Measurements from ENCODE around the gene PTPRG. TPM values are rescaled to one million over a fixed set of nuclear protein-coding genes. Genes with fewer than 3 reads are reported as not detected.

PTPRG gene
- total RNA-seq, 1 donor from 2014 or later, result 3.7 TPM

DNA sequence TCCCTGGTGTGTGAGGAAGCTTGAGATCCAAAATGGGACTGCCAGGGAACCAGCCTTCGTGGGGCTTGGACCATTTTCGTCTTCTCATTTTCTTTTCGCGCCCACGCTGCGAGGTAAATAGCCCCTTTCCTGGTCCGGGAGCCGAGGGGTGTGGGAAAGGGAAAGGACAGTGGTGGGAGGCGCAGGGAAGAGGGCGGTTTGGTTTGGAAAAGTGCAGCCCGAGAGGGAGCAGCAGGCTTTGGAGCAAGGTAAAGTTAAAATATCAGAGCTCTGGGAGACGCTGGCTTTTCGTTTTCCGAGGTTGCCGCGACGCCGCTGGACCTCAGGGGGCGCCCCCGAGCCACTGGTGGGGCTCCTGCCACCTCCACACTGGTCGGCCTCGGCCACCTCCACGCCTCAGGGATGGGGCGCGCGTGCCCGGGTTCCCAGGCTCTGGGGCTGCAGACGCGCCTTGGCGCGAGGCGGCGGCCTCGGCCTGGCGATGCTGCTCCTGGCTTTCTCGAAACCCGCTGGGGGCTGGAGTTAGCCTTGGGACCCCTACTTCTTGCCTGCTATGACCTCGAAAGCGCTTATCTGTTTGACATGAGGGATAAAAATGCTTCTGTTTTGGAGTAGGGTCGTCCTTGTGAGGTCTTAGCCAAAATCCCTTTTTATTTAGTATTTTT is 3.2 kb downstream of the PTPRG start:
- intact Hi-C loops (cut with micrococcal nuclease), result loop anchor here (5.0 kb wide), 1 partner anchor 373 kb away; no protein-coding TSS in a partner anchor
- H3K27me3 Mint-ChIP-seq (ENCODE audit: insufficient read depth), result peaks cover 52% of the 10 kb centered on the region

DNA sequence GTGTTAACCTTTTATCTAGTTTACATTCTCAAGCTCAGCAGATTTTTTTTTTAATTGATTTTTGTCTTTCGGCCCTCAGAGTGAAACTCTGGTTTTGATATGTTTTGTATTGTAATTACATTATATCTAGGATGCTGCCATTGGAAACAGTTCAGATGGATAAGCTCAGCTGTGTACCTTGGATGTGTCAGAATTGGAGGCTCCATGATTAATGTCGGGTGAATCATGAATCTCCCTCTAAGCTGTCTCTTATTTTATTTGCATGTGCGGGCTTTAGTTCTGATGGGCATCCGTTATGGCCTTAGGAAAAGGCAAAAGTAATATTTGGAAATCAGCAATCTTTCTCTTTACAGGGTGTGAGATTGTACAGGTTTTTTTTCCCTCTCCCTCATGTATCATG is 4.2 kb downstream of the PTPRG start:
- Mint-ChIP-seq H3K27me3 (ENCODE audit: insufficient read depth) (peaks cover 52% of the 10 kb centered on the region), H3K36me3 (ENCODE audit: low read depth) (no peaks in the 10 kb centered on the region), H3K9me3 (no peaks in the 10 kb centered on the region), H3K4me1 (ENCODE audit: low read depth) (peaks cover 12% of the 10 kb centered on the region), H3K27ac (no peak overlapping the region), H3K4me3 (no peak overlapping the region)
- no peak for DNase-seq (ENCODE audit: low spot score)
- intact Hi-C loops (cut with micrococcal nuclease), result no loop called here

More for the DNA sequence above, 3.2 kb downstream of the PTPRG start:
- H3K36me3 Mint-ChIP-seq (ENCODE audit: low read depth), result no peaks in the 10 kb centered on the region
- peak overlapping the region; percentile 84 for H3K4me3 Mint-ChIP-seq
- peaks cover 12% of the 10 kb centered on the region for H3K4me1 Mint-ChIP-seq (ENCODE audit: low read depth)
- H3K27ac Mint-ChIP-seq, result no peak overlapping the region
- H3K9me3 Mint-ChIP-seq, result no peaks in the 10 kb centered on the region
- no peak for DNase-seq (ENCODE audit: low spot score)

DNA sequence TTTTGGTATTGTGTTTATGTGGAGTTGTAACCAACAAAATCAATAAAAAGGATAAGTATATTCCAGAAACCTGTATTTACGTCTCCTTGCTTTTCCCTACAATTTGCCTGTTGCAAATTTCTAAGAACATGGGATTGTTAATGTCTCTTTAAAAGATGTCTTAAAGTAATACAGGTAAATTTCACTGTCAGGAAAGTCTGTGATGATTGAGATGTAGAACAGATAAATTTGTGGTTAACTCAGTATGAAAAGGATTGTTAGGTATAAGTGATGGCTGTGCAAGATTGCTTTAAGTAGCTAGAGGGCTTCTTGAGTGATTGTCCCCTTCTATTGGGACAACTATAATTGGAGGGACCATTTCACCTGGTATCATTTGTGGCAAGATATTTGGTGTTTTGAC is 6.8 kb downstream of the PTPRG start:
- H3K27me3 Mint-ChIP-seq (ENCODE audit: insufficient read depth), result peaks cover 46% of the 10 kb centered on the region
- no peak overlapping the region for H3K4me3 Mint-ChIP-seq
- no peak overlapping the region for H3K27ac Mint-ChIP-seq
- no peaks in the 10 kb centered on the region for H3K36me3 Mint-ChIP-seq (ENCODE audit: low read depth)
- intact Hi-C loops (cut with micrococcal nuclease), result no loop called here
- H3K9me3 Mint-ChIP-seq, result no peaks in the 10 kb centered on the region
- DNase-seq (ENCODE audit: low spot score), result no peak
- peaks cover 9% of the 10 kb centered on the region for H3K4me1 Mint-ChIP-seq (ENCODE audit: low read depth)

DNA sequence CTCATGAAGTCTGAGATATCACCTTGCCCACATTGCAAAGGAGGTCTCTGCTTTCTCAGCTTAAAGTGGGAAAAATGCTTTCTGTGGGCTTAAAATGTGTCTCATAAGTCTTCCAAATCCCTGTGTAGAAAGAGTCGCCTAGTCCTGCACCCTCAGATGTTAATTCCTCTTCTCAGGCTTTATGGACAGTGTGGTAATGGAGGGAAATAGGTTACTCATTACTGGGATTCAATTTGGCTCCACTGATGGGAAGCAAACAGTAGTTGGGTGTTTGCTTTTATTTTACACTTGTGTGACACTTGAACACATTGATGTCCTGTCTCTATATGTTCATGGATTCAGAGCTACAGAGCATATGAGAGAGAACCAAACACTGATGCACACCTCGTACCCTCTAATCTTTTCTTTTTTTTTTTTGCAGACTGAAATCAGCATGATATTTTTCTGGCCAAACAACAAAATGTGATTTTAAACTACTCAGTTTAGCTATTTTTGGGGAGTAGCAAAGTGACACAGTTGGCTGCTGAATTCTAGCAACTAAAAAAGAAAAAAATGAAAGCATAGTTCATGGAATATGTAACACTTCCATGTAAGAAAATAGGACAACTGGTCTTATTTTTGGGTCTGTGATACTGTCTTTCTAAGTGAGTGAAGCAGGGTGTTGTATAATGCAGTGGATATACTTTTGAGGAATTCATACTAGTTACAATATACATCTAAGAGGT is 8.6 kb downstream of the PTPRG start:
- intact Hi-C loops (cut with micrococcal nuclease), result no loop called here
- Mint-ChIP-seq H3K36me3 (ENCODE audit: low read depth) (no peaks in the 10 kb centered on the region), H3K27me3 (ENCODE audit: insufficient read depth) (peaks cover 28% of the 10 kb centered on the region), H3K4me3 (no peak overlapping the region), H3K27ac (no peak overlapping the region), H3K9me3 (no peaks in the 10 kb centered on the region), H3K4me1 (ENCODE audit: low read depth) (no peaks in the 10 kb centered on the region)
- DNase-seq (ENCODE audit: low spot score), result no peak

DNA sequence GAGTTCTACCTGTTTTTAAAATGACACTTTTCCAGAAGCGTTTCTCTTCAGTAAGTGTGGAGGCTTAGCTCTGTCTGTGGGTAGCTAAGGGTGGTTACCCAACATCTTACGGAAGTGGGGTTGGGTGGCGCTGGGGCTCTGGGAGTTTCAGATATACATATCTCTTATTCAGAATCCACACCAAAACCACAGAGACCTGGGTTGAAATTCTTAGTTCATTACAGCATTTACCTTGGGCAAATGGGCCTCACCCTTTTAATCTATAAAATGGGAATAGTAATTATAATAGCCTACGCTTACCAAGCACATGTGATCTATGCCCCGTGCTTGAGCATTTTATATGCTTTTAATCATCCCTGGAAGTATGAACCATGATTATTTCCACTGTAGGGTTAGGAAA is 9.4 kb downstream of the PTPRG start:
- no peak for DNase-seq (ENCODE audit: low spot score)
- Mint-ChIP-seq H3K4me1 (ENCODE audit: low read depth) (no peaks in the 10 kb centered on the region), H3K27ac (no peak overlapping the region), H3K36me3 (ENCODE audit: low read depth) (no peaks in the 10 kb centered on the region), H3K9me3 (no peaks in the 10 kb centered on the region), H3K4me3 (no peak overlapping the region), H3K27me3 (ENCODE audit: insufficient read depth) (peaks cover 21% of the 10 kb centered on the region)
- intact Hi-C loops (cut with micrococcal nuclease), result no loop called here

DNA sequence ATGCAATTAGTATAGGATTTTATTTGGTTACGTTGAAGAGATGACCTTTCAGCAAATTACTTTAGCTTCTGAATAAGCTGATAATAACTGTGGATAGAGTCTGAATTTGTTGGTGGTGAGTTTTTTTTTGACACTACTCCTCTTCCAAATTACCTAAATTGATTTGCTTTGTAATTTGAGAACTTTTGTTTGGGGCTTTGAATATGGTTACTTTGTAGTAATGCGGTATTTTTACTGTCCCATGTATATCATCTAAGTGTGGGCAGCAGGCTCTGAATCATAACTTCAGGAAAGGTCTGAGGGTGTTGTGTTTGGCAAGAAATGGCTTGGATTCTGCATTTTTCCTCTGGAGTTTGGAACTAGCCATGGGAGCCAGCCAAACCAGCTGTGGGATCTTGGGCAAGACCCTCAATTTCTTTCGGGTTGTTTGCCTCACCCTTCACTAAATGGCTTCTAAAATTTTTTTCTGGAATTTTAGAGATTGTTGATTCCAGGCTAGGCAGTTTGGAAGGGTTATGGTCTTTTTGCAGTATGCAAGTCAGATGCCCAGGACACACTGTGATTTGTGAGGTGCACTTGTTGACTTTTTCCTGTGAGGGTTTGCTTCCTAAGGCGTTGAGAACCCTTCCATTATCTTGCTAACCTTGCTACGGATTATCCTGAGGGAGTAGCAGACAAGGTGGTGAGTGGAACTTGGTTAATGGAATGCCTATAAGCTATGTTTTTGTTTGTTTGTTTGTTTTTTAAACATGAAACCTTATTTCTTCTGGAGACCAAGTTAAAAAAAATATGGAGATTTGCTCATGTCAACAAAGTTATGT is 10.4 kb downstream of the PTPRG start:
- no peaks in the 10 kb centered on the region for H3K9me3 Mint-ChIP-seq
- no peak for DNase-seq (ENCODE audit: low spot score)
- H3K27me3 Mint-ChIP-seq (ENCODE audit: insufficient read depth), result peaks cover 19% of the 10 kb centered on the region
- H3K36me3 Mint-ChIP-seq (ENCODE audit: low read depth), result no peaks in the 10 kb centered on the region
- H3K27ac Mint-ChIP-seq, result no peak overlapping the region
- H3K4me3 Mint-ChIP-seq, result no peak overlapping the region
- no peaks in the 10 kb centered on the region for H3K4me1 Mint-ChIP-seq (ENCODE audit: low read depth)
- intact Hi-C loops (cut with micrococcal nuclease), result no loop called here

DNA sequence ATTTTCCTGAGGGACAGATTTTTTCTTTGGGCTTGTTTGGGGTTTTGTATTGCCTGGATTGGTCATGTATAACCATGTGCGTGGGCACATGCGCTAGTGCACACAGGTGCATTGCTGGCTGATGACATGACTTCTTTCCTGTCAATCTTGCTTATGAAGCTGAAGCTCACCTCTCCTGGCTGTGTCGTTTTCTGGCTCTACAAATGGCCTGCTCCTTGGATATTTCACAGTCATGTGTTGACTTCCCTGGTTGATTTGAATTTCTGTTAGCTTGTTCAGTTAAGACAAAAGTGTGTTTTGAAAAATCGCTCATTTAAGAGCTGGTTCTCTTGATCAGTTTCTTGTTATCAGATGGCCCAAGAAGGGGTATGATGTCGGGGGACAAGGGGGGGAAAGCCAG is 11.5 kb downstream of the PTPRG start:
- DNase-seq (ENCODE audit: low spot score), result no peak
- Mint-ChIP-seq H3K27ac (no peak overlapping the region), H3K4me3 (no peak overlapping the region), H3K4me1 (ENCODE audit: low read depth) (no peaks in the 10 kb centered on the region), H3K9me3 (no peaks in the 10 kb centered on the region), H3K27me3 (ENCODE audit: insufficient read depth) (peaks cover 24% of the 10 kb centered on the region), H3K36me3 (ENCODE audit: low read depth) (no peaks in the 10 kb centered on the region)
- intact Hi-C loops (cut with micrococcal nuclease), result no loop called here

DNA sequence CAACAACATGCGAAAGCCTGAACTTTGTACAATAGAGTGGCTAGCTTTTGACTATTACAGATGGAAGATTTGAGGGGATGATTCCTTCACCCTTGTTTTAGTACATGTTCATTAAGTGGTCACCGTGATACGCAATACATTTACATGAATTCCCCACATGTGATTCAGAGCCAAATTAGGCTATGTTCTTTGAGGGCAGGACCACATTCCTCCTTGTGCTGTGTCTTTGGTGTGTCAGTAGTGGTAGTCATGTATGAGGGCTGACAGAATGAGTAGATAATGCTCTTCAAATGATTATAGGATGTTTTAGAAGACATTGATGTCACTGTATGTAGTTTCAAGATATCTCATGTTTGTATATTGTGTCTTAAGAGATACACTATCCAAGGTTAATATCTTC is 12.1 kb downstream of the PTPRG start:
- no peak overlapping the region for H3K27ac Mint-ChIP-seq
- intact Hi-C loops (cut with micrococcal nuclease), result no loop called here
- H3K4me3 Mint-ChIP-seq, result no peak overlapping the region
- H3K9me3 Mint-ChIP-seq, result no peaks in the 10 kb centered on the region
- no peaks in the 10 kb centered on the region for H3K4me1 Mint-ChIP-seq (ENCODE audit: low read depth)
- no peaks in the 10 kb centered on the region for H3K36me3 Mint-ChIP-seq (ENCODE audit: low read depth)
- DNase-seq (ENCODE audit: low spot score), result no peak
- peaks cover 21% of the 10 kb centered on the region for H3K27me3 Mint-ChIP-seq (ENCODE audit: insufficient read depth)

DNA sequence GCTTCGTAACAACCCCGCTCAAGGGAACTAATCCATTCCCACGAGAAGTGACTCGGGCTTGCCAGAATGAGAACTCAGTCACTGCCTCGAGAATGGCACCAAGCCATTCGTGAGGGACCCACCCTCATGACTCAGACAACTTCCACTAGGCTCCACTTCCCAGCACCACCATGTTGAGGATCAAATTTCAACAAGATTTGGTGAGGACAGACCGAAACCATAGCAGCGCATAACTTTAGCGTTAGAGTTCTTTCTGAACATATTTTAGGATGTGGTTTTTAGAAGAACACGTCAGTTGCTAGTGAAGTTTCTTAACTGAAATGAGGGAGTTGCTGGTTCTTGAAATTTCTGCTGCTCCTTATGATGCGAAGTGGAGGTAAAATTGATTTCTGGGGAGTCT is 13.5 kb downstream of the PTPRG start:
- H3K4me3 Mint-ChIP-seq, result no peak overlapping the region
- no peaks in the 10 kb centered on the region for H3K36me3 Mint-ChIP-seq (ENCODE audit: low read depth)
- H3K27me3 Mint-ChIP-seq (ENCODE audit: insufficient read depth), result peaks cover 20% of the 10 kb centered on the region
- no peak for DNase-seq (ENCODE audit: low spot score)
- no peak overlapping the region for H3K27ac Mint-ChIP-seq
- no peaks in the 10 kb centered on the region for H3K4me1 Mint-ChIP-seq (ENCODE audit: low read depth)
- no peaks in the 10 kb centered on the region for H3K9me3 Mint-ChIP-seq
- intact Hi-C loops (cut with micrococcal nuclease), result no loop called here

DNA sequence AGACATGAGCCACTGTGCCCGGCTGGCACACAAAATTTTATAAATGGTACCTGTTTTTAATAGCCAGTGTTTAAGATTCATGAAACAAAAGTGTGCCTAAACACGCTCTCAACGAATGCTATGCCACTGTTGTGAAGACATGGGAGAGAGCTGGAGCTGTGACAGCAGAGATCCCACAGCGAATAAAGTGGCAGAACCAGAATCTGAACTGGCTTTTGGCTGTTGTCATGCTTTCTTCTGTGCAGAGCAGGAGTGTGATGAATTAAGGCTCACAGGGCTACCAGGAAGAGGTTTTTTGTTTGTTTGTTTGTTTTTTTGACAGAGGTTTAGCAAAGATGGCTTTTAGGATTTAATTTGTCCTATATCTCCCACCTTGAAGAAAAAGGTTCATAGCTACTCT is 14.5 kb downstream of the PTPRG start:
- intact Hi-C loops (cut with micrococcal nuclease), result no loop called here
- Mint-ChIP-seq H3K36me3 (ENCODE audit: low read depth) (no peaks in the 10 kb centered on the region), H3K4me3 (no peak overlapping the region), H3K4me1 (ENCODE audit: low read depth) (no peaks in the 10 kb centered on the region), H3K9me3 (no peaks in the 10 kb centered on the region), H3K27me3 (ENCODE audit: insufficient read depth) (peaks cover 16% of the 10 kb centered on the region), H3K27ac (no peak overlapping the region)
- DNase-seq (ENCODE audit: low spot score), result no peak

DNA sequence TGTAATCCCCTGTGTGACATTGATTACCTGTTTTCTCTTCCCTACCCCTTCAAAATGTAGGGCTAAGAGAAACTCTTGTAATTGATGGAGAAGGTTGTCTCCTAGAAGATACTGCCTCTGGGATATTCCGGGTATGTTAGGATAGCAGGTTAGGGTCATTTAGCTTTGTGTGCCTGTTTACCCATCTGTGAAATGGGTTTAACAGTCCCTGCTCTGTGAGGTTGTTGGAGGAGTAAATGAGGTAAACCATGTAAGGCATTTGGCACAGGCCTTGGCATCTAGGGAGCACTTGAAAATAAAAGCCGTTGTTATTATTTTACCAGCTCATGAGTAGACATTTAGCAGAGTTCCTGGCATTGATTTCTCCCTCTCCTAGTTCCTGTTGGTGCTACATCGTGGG is 16.4 kb downstream of the PTPRG start:
- Mint-ChIP-seq H3K27me3 (ENCODE audit: insufficient read depth) (peaks cover 16% of the 10 kb centered on the region), H3K36me3 (ENCODE audit: low read depth) (no peaks in the 10 kb centered on the region), H3K4me1 (ENCODE audit: low read depth) (no peaks in the 10 kb centered on the region), H3K27ac (no peak overlapping the region), H3K4me3 (no peak overlapping the region), H3K9me3 (no peaks in the 10 kb centered on the region)
- DNase-seq (ENCODE audit: low spot score), result no peak
- intact Hi-C loops (cut with micrococcal nuclease), result no loop called here

DNA sequence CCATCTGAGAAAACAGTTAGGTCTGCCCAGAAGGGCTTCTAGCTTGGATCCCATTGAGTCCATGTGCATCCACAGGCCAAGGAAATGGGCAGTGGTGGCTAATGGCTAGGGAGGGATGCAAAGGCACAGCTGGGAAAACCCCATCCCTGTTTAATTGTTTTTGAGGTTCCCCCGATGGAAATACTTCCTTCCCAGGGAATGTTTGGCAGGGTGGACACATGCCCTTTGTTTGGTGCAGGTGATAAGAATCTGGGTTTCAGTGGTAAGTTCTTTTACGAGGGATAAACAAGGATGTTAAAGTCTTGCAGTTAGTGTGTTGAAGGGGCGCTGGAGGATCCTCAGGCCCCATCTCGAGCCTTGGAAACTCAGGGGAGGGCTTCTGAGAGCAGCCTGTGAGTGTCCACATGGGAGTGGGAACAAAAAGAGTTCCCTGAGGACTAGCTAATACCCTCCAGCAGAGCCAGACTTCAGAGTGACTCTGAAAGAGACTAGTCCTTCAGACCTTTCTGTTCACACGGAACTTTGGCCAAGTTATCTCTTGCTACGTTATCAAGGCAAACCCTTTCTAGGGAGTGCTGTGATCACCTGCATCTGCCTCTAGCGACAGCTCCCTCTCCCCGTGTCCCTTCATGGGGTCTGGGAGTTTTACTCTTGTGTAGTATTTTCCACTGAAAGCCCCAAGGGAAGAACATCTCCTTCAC is 17.4 kb downstream of the PTPRG start:
- DNase-seq (ENCODE audit: low spot score), result no peak
- Mint-ChIP-seq H3K27ac (no peak overlapping the region), H3K4me1 (ENCODE audit: low read depth) (no peaks in the 10 kb centered on the region), H3K9me3 (no peaks in the 10 kb centered on the region), H3K36me3 (ENCODE audit: low read depth) (no peaks in the 10 kb centered on the region), H3K27me3 (ENCODE audit: insufficient read depth) (peaks cover 16% of the 10 kb centered on the region), H3K4me3 (no peak overlapping the region)
- intact Hi-C loops (cut with micrococcal nuclease), result no loop called here

All from activated T-helper 1 cell treated with anti-CD3 and anti-CD28 coated beads, Interleukin-12 subunit alpha, Interleukin-12 subunit beta, Interleukin-2, Interleukin-4 antibody, amounts not matched to agents 30 ng/mL and 10 ng/mL and 1 ng/mL, durations not matched to agents 14 hours and 24 hours and 36 hours (primary cell).